ENCODE data around the gene TMEM59.

The TMEM59 gene

DNA sequence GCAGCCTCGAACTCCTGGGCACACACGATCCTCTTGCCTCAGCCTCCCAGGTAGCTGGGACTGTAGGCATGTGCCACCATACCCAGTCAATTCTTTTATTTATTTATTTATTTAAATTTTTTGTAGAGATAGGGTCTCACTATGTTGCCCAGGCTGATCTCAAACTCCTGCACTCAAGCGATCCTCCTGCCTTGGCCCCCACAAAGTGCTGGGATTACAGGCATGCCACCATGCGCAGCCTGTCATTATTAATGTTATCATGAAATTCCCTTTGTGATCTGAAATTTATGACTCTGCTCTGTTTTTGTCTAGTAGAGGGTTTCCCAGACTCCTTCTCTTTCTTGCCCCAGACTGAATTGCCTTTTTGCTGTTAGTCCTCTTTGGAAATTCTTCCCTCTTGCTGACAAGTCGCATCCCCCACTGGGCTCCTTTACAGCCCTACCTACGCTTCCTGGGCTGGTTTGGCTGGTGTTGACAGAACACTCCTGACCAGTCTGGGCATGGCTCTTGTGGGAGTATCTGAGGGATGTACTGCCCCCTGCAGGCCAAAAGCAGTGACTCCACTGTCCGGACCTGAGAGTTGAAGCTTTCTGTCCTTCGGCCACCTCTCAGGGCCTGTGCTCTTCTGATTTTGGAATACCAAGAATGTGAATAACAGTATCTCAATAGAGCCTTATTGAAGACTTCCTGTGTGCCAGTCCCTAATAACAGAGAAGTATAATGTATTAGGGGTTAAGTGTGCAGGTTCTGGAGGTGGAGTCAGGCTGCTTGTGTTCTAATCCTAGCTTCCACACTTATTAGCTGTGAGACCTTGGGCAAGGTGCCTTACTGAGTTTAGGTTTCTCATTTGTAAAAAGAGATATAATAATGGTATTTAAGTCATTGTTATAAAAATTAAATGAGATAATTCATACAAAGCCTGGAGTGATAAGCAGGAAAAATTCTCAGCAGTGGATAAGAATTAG is 28.6 kb upstream of the TMEM59 start:
- Histone ChIP-seq H3K27ac (ENCODE audit: insufficient read depth in 1 of 2, low read depth in 1 of 2, low read length in 2 of 2, poor library complexity in 1 of 2, severe bottlenecking in 2 of 2) (no peak overlapping the region), H3K36me3 (ENCODE audit: control insufficient read depth in 4 of 4, insufficient read depth in 4 of 4, low read length in 3 of 4) (peaks cover 0 to 4% (median 3%) of the 10 kb centered on the region in 4 experiments), H3K9me3 (ENCODE audit: control extremely low read depth in 1 of 5, control insufficient read depth in 4 of 5, insufficient read depth in 2 of 5, low read depth in 1 of 5, low read length in 4 of 5) (no peaks in the 10 kb centered on the region), H3K4me1 (ENCODE audit: control extremely low read depth in 1 of 4, control insufficient read depth in 4 of 4, insufficient read depth in 4 of 4, low read length in 3 of 4) (peaks cover 0 to 11% (median 1%) of the 10 kb centered on the region in 4 experiments), H3K27me3 (replicated peaks in 2 of 5; ENCODE audit: control insufficient read depth in 4 of 5, insufficient read depth in 5 of 5, low read length in 4 of 5) (no peaks in the 10 kb centered on the region), H3K4me3 (ENCODE audit: control insufficient read depth in 1 of 7, extremely low read depth in 1 of 7, insufficient read depth in 4 of 7, low read depth in 2 of 7, low read length in 6 of 7) (no peak overlapping the region)
- CTCF ChIA-PET: interaction anchor here (0.6 to 2.5 kb wide), 10 partner anchors 8 to 148 kb away, joined by 3 to 14 read pairs (median 3); no protein-coding TSS in a partner anchor
- peak; percentile 58 to 68 (median 62) for DNase-seq
- WGBS (ENCODE audit: insufficient coverage): 92% methylated on average over 6 of the region's 8 CpGs
- POLR2A ChIA-PET: no interaction called here

GRCh38 chr1:54080598-54081049 is 27.6 kb upstream of the TMEM59 start:
- CTCF ChIA-PET: interaction anchor here (0.9 to 2.5 kb wide), 8 partner anchors 9 to 42 kb away, joined by 3 to 14 read pairs (median 4); no protein-coding TSS in a partner anchor
- Histone ChIP-seq H3K27me3 (replicated peaks in 2 of 5; ENCODE audit: control insufficient read depth in 4 of 5, insufficient read depth in 5 of 5, low read length in 4 of 5) (no peaks in the 10 kb centered on the region), H3K36me3 (ENCODE audit: control insufficient read depth in 4 of 4, insufficient read depth in 4 of 4, low read length in 3 of 4) (peaks cover 0 to 5% (median 3%) of the 10 kb centered on the region in 4 experiments), H3K4me1 (ENCODE audit: control extremely low read depth in 1 of 4, control insufficient read depth in 4 of 4, insufficient read depth in 4 of 4, low read length in 3 of 4) (peaks cover 0 to 11% (median 1%) of the 10 kb centered on the region in 4 experiments), H3K4me3 (ENCODE audit: control insufficient read depth in 1 of 7, extremely low read depth in 1 of 7, insufficient read depth in 4 of 7, low read depth in 2 of 7, low read length in 6 of 7) (no peak overlapping the region), H3K27ac (ENCODE audit: insufficient read depth in 1 of 2, low read depth in 1 of 2, low read length in 2 of 2, poor library complexity in 1 of 2, severe bottlenecking in 2 of 2) (no peak overlapping the region), H3K9me3 (ENCODE audit: control extremely low read depth in 1 of 5, control insufficient read depth in 4 of 5, insufficient read depth in 2 of 5, low read depth in 1 of 5, low read length in 4 of 5) (no peaks in the 10 kb centered on the region)
- no CpG with 5 or more reads among the region's 2 CpGs for WGBS (ENCODE audit: insufficient coverage)
- DNase-seq: no peak
- POLR2A ChIA-PET: no interaction called here

DNA sequence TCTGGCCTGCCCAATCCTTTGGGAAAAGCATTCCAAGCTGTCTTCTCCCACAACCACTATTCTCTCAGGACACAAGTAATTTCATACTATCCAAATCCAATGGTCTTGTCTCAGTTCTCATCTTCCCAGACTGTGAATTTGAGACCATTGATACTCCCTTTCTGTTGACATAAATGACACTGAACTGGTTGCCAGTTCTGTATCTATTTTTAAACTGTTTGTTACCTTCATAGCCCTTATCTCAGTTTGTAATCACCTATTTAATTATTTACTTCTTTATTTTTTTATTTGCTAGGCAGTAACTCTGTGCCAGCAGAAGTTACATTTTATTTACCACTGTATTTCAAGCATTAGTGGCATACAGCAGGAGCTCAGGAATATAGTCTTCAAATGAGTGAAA is 24.4 kb upstream of the TMEM59 start:
- ChIA-PET POLR2A (no interaction called here), CTCF (interaction anchor here (1.0 to 2.2 kb wide), 6 partner anchors 9 to 123 kb away, joined by 3 to 7 read pairs (median 4); partner anchors contain the start of genes CYB5RL and MRPL37)
- no peak for DNase-seq
- Histone ChIP-seq H3K4me1 (ENCODE audit: control extremely low read depth in 1 of 4, control insufficient read depth in 4 of 4, insufficient read depth in 4 of 4, low read length in 3 of 4) (peaks cover 0 to 10% (median 1%) of the 10 kb centered on the region in 4 experiments), H3K27me3 (replicated peaks in 2 of 5; ENCODE audit: control insufficient read depth in 4 of 5, insufficient read depth in 5 of 5, low read length in 4 of 5) (no peaks in the 10 kb centered on the region), H3K27ac (ENCODE audit: insufficient read depth in 1 of 2, low read depth in 1 of 2, low read length in 2 of 2, poor library complexity in 1 of 2, severe bottlenecking in 2 of 2) (no peak overlapping the region), H3K36me3 (ENCODE audit: control insufficient read depth in 4 of 4, insufficient read depth in 4 of 4, low read length in 3 of 4) (peaks cover 0 to 14% (median 10%) of the 10 kb centered on the region in 4 experiments), H3K9me3 (ENCODE audit: control extremely low read depth in 1 of 5, control insufficient read depth in 4 of 5, insufficient read depth in 2 of 5, low read depth in 1 of 5, low read length in 4 of 5) (no peaks in the 10 kb centered on the region), H3K4me3 (ENCODE audit: control insufficient read depth in 1 of 7, extremely low read depth in 1 of 7, insufficient read depth in 4 of 7, low read depth in 2 of 7, low read length in 6 of 7) (no peak overlapping the region)

DNA sequence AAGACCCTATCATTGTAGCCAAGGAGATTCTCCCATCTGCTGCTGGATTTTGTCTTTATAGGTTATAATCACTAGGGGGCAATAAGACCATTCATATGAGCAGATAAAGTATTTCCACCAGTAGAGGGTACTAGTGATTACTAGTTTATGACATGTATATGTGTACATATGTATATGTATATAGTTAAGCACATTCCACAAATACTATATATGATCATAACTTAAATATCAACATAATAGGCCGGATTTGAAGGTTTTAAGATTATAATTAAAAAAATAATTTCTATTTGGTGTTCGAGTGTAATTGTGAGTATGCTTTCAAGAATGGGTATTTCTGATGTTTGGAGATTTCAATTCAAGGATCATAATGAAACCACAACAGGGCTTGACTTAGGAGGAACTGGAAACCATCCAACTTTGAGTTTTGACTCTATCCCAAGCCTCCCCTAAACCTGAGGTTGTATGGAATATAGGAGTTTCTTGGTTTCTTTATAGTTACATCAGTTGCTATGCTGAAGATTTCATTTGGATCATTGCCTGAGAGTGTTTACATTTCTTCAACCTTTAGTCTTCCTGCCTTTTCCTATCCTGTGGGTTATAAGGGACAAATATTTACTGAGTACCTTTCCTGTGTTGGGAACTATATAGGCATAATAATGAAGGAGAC is 17.3 kb upstream of the TMEM59 start:
- peaks cover 7 to 18% (median 13%) of the 10 kb centered on the region in 4 experiments for H3K36me3 ChIP-seq (ENCODE audit: control insufficient read depth in 4 of 4, insufficient read depth in 4 of 4, low read length in 3 of 4)
- peak; percentile 67 to 80 (median 77) for DNase-seq
- no peak overlapping the region for H3K4me3 ChIP-seq (ENCODE audit: control insufficient read depth in 1 of 7, extremely low read depth in 1 of 7, insufficient read depth in 4 of 7, low read depth in 2 of 7, low read length in 6 of 7)
- no peak overlapping the region for H3K27ac ChIP-seq (ENCODE audit: insufficient read depth in 1 of 2, low read depth in 1 of 2, low read length in 2 of 2, poor library complexity in 1 of 2, severe bottlenecking in 2 of 2)
- H3K9me3 ChIP-seq (ENCODE audit: control extremely low read depth in 1 of 5, control insufficient read depth in 4 of 5, insufficient read depth in 2 of 5, low read depth in 1 of 5, low read length in 4 of 5): peaks cover 0 to 3% (median 0%) of the 10 kb centered on the region in 5 experiments
- WGBS (ENCODE audit: insufficient coverage): no CpG with 5 or more reads among the region's 2 CpGs
- no peaks in the 10 kb centered on the region for H3K27me3 ChIP-seq (replicated peaks in 2 of 5; ENCODE audit: control insufficient read depth in 4 of 5, insufficient read depth in 5 of 5, low read length in 4 of 5)
- H3K4me1 ChIP-seq (ENCODE audit: control extremely low read depth in 1 of 4, control insufficient read depth in 4 of 4, insufficient read depth in 4 of 4, low read length in 3 of 4): peaks cover 0 to 9% (median 2%) of the 10 kb centered on the region in 4 experiments
- POLR2A ChIA-PET: no interaction called here
- CTCF ChIA-PET: interaction anchor here (0.7 to 2.0 kb wide), 14 partner anchors 8 to 223 kb away, joined by 3 to 14 read pairs (median 4); no protein-coding TSS in a partner anchor

GRCh38 chr1:54069791-54070170 is 16.8 kb upstream of the TMEM59 start:
- peaks cover 0 to 9% (median 2%) of the 10 kb centered on the region in 4 experiments for H3K4me1 ChIP-seq (ENCODE audit: control extremely low read depth in 1 of 4, control insufficient read depth in 4 of 4, insufficient read depth in 4 of 4, low read length in 3 of 4)
- no peak overlapping the region for H3K27ac ChIP-seq (ENCODE audit: insufficient read depth in 1 of 2, low read depth in 1 of 2, low read length in 2 of 2, poor library complexity in 1 of 2, severe bottlenecking in 2 of 2)
- DNase-seq: no peak
- 83% methylated on average over 1 of the region's 1 CpG for WGBS (ENCODE audit: insufficient coverage)
- no peaks in the 10 kb centered on the region for H3K27me3 ChIP-seq (replicated peaks in 2 of 5; ENCODE audit: control insufficient read depth in 4 of 5, insufficient read depth in 5 of 5, low read length in 4 of 5)
- CTCF ChIA-PET: interaction anchor here (0.6 to 1.7 kb wide), 9 partner anchors 9 to 224 kb away, joined by 3 to 7 read pairs (median 3); no protein-coding TSS in a partner anchor
- no peak overlapping the region for H3K4me3 ChIP-seq (ENCODE audit: control insufficient read depth in 1 of 7, extremely low read depth in 1 of 7, insufficient read depth in 4 of 7, low read depth in 2 of 7, low read length in 6 of 7)
- H3K9me3 ChIP-seq (ENCODE audit: control extremely low read depth in 1 of 5, control insufficient read depth in 4 of 5, insufficient read depth in 2 of 5, low read depth in 1 of 5, low read length in 4 of 5): peaks cover 0 to 3% (median 0%) of the 10 kb centered on the region in 5 experiments
- peaks cover 5 to 22% (median 12%) of the 10 kb centered on the region in 4 experiments for H3K36me3 ChIP-seq (ENCODE audit: control insufficient read depth in 4 of 4, insufficient read depth in 4 of 4, low read length in 3 of 4)
- POLR2A ChIA-PET: no interaction called here

- H3K27ac ChIP-seq (ENCODE audit: insufficient read depth in 1 of 2, low read depth in 1 of 2, low read length in 2 of 2, poor library complexity in 1 of 2, severe bottlenecking in 2 of 2): no peak overlapping the region
- peaks cover 0 to 2% (median 0%) of the 10 kb centered on the region in 4 experiments for H3K4me1 ChIP-seq (ENCODE audit: control extremely low read depth in 1 of 4, control insufficient read depth in 4 of 4, insufficient read depth in 4 of 4, low read length in 3 of 4)
- H3K36me3 ChIP-seq (ENCODE audit: control insufficient read depth in 4 of 4, insufficient read depth in 4 of 4, low read length in 3 of 4): peaks cover 3 to 11% (median 4%) of the 10 kb centered on the region in 4 experiments
- no peaks in the 10 kb centered on the region for H3K27me3 ChIP-seq (replicated peaks in 2 of 5; ENCODE audit: control insufficient read depth in 4 of 5, insufficient read depth in 5 of 5, low read length in 4 of 5)
- no peaks in the 10 kb centered on the region for H3K9me3 ChIP-seq (ENCODE audit: control extremely low read depth in 1 of 5, control insufficient read depth in 4 of 5, insufficient read depth in 2 of 5, low read depth in 1 of 5, low read length in 4 of 5)
- ChIA-PET POLR2A (no interaction called here), CTCF (no interaction called here)
- WGBS (ENCODE audit: insufficient coverage): 96% methylated on average over 3 of the region's 5 CpGs
- no peak for DNase-seq
- H3K4me3 ChIP-seq (ENCODE audit: control insufficient read depth in 1 of 7, extremely low read depth in 1 of 7, insufficient read depth in 4 of 7, low read depth in 2 of 7, low read length in 6 of 7): no peak overlapping the region
These were observed 11.3 kb upstream of the TMEM59 start for GRCh38 chr1:54064299-54064698.
